IPS DF 6.9 (cell line): Measurements from ENCODE around the gene DNAH1.

Source experiments
- DNase-seq: peaks from one replicate; pipeline ENCODE4 v3.0.0-alpha.2; 2013; ENCODE audit warnings: low read depth, low spot score
- H3K27ac ChIP-seq: one replicate; pipeline ENCODE4 v1.5.1; 2013; ENCODE audit warnings: low read length, control low read depth
- H3K27me3 ChIP-seq: 2 replicates; pipeline ENCODE4 v1.6.1; 2013; ENCODE audit warnings: mild to moderate bottlenecking, low read length; ENCODE audit not compliant: control insufficient read depth, insufficient read depth
- H3K36me3 ChIP-seq: 2 replicates; pipeline ENCODE4 v1.6.1; 2013; ENCODE audit warnings: low read length; ENCODE audit not compliant: control insufficient read depth, insufficient read depth
- H3K4me1 ChIP-seq: 2 replicates; pipeline ENCODE4 v1.6.1; 2013; ENCODE audit warnings: low read length; ENCODE audit not compliant: control insufficient read depth, insufficient read depth
- H3K4me3 ChIP-seq: 2 replicates; pipeline ENCODE4 v1.5.1; 2013; ENCODE audit warnings: mild to moderate bottlenecking, low read length
- H3K9me3 ChIP-seq: 2 replicates; pipeline ENCODE4 v1.6.1; 2013; ENCODE audit warnings: low read length, inconsistent platforms; ENCODE audit not compliant: control insufficient read depth, insufficient read depth
- WGBS: extraction: QIAGEN DNeasy Blood & Tissue Kit; methylation state at CpG from one replicate; pipeline ENCODE4 v1.1.7; 2013; ENCODE audit warnings: mixed read lengths, missing lambda C conversion rate; ENCODE audit not compliant: insufficient read length, insufficient coverage; 5-methylcytosine and 5-hydroxymethylcytosine counted together

The DNAH1 gene

GRCh38 chr3:52381623-52382022 lies 65.5 kb downstream of the DNAH1 start:
- H3K27ac ChIP-seq = no peak overlapping the region
- DNase-seq = no peak
- H3K27me3 ChIP-seq = no peaks in the 10 kb centered on the region
- no peaks in the 10 kb centered on the region for H3K9me3 ChIP-seq
- WGBS = no CpG with 5 or more reads among the region's 18 CpGs
- no peak overlapping the region for H3K4me3 ChIP-seq
- peaks cover 2% of the 10 kb centered on the region; the same call in 1 of the 2 replicates for H3K4me1 ChIP-seq
- H3K36me3 ChIP-seq = no peaks in the 10 kb centered on the region; the same call in 1 of the 2 replicates

DNA sequence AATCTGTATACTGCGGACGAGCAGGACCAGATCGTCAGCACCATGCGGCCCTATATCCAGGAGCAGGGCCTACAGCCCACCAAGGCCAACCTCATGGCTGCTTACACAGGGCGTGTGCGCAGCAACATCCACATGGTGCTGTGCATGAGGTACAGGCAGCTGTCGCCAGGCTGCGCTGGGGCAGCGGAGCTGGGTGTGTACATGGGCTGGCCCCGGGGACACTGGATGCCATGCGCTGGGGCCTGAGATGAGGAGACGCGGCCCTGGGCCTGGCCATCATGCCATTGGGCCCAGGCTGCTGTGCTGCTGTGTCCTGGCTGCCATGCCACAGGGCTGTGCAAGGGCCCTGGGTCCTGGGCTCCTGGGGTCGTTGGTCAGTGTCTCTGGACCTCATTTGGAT lies 67.3 kb downstream of the DNAH1 start:
- Histone ChIP-seq H3K27me3 (no peaks in the 10 kb centered on the region), H3K27ac (no peak overlapping the region), H3K9me3 (no peaks in the 10 kb centered on the region), H3K4me1 (peaks cover 2% of the 10 kb centered on the region; the same call in 1 of the 2 replicates), H3K4me3 (no peak overlapping the region), H3K36me3 (no peaks in the 10 kb centered on the region; the same call in 1 of the 2 replicates)
- no peak for DNase-seq
- no CpG with 5 or more reads among the region's 14 CpGs for WGBS

DNA sequence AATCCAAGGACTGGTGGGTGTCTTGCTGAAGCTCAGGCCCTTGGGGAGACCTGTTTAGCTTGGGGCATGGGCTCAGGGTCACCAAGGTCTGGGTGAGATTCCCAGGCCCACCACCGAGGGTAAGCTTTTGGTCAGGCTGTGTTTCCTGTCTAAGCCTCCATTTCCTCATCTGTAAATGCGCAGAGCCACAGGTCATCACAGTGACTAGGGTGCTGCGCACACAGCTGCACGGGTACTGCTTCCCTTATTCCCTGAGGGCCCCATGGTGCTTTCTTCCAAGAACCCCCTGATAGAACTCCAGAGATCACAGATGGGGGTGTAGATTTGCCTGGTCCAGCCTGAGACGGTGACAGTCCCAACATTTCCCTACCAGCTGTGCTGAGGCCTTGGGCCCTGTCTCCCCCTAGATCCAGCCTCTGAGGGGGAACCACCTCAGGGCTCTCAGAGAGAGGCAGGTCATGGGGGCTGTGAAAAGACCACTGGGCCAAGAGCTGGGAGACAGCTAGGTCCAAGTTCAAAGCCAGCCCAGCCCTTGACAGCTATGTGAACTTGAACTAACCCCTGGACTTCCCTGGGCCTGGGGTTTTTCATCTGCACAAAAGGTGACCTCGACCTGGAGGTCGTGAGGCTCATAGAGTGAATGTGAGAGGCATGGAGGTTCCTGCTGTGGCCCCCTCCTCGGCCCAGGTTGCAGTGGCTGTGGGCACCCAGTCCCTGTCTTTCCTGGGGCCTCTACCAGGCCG lies 68.1 kb downstream of the DNAH1 start:
- no CpG with 5 or more reads among the region's 9 CpGs for WGBS

GRCh38 chr3:52385157-52385556 lies 69.0 kb downstream of the DNAH1 start:
- WGBS = no CpG with 5 or more reads among the region's 10 CpGs
- Histone ChIP-seq H3K4me1 (peaks cover 2% of the 10 kb centered on the region; the same call in 1 of the 2 replicates), H3K9me3 (no peaks in the 10 kb centered on the region), H3K36me3 (no peaks in the 10 kb centered on the region; the same call in 1 of the 2 replicates), H3K4me3 (no peak overlapping the region), H3K27me3 (no peaks in the 10 kb centered on the region), H3K27ac (no peak overlapping the region)
- peak; percentile 82 for DNase-seq

More for the DNA sequence above, 68.1 kb downstream of the DNAH1 start:
- Histone ChIP-seq H3K36me3 (no peaks in the 10 kb centered on the region; the same call in 1 of the 2 replicates), H3K9me3 (no peaks in the 10 kb centered on the region), H3K4me1 (peaks cover 2% of the 10 kb centered on the region; the same call in 1 of the 2 replicates), H3K4me3 (no peak overlapping the region), H3K27me3 (no peaks in the 10 kb centered on the region), H3K27ac (no peak overlapping the region)
- no peak for DNase-seq

DNA sequence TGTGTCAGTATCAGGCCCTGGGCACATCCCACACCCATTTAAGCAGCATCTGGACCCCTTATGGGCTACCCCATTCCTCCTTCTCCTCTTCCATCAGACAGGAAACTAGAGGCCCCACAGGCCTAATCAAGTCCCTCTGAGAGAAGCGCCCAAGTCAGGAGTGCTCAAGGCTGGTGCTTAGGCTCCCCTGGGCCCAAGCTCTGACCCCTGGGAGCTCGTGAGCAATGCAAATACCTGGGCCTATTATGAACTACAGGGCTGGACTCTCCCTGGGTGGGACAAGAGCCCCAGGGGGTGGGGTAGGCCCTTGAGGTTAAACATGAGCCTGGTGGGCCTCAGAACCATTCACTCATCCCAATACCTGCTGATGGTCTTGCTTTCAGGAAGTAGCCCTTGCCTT lies 71.4 kb downstream of the DNAH1 start:
- WGBS = no CpG with 5 or more reads among the region's 2 CpGs
- H3K36me3 ChIP-seq = no peaks in the 10 kb centered on the region; the same call in 1 of the 2 replicates
- DNase-seq = no peak
- H3K27me3 ChIP-seq = no peaks in the 10 kb centered on the region
- H3K4me1 ChIP-seq = peaks cover 2% of the 10 kb centered on the region; the same call in 1 of the 2 replicates
- no peaks in the 10 kb centered on the region for H3K9me3 ChIP-seq
- H3K4me3 ChIP-seq = no peak overlapping the region
- H3K27ac ChIP-seq = no peak overlapping the region

DNA sequence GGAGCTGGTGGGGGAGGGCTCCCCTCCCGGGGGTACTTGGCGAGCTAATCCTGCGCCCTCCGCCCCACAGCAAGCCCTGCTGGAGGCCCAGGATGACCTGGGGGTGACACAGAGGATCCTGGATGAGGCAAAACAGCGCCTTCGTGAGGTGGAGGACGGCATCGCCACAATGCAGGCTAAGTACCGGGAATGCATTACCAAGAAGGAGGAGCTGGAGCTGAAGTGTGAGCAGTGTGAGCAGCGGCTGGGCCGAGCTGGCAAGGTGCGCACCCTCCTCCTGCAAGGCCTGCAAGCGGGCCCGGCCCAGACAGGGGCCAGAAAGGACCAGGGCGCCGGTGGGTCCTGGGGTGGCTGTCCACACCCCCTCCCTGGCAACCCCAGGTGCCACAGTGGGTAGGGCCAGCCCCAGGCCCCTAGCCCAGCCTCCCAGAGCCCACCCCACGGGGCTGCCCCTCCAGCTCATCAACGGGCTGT lies 72.3 kb downstream of the DNAH1 start:
- H3K4me3 ChIP-seq = no peak overlapping the region
- H3K36me3 ChIP-seq = no peaks in the 10 kb centered on the region; the same call in 1 of the 2 replicates
- peaks cover 2% of the 10 kb centered on the region; the same call in 1 of the 2 replicates for H3K4me1 ChIP-seq
- no peaks in the 10 kb centered on the region for H3K27me3 ChIP-seq
- no peaks in the 10 kb centered on the region for H3K9me3 ChIP-seq
- WGBS = no CpG with 5 or more reads among the region's 18 CpGs
- DNase-seq = no peak
- H3K27ac ChIP-seq = no peak overlapping the region

- no peak overlapping the region for H3K27ac ChIP-seq
- no peaks in the 10 kb centered on the region for H3K9me3 ChIP-seq
- H3K4me3 ChIP-seq = no peak overlapping the region
- no peaks in the 10 kb centered on the region for H3K27me3 ChIP-seq
- no peak for DNase-seq
- WGBS = no CpG with 5 or more reads among the region's 9 CpGs
- H3K4me1 ChIP-seq = peaks cover 2% of the 10 kb centered on the region; the same call in 1 of the 2 replicates
- no peaks in the 10 kb centered on the region for H3K36me3 ChIP-seq
These were observed 72.8 kb downstream of the DNAH1 start for GRCh38 chr3:52388933-52389332.

- no CpG with 5 or more reads among the region's 12 CpGs for WGBS
- H3K4me3 ChIP-seq = no peak overlapping the region
- no peak for DNase-seq
- no peaks in the 10 kb centered on the region for H3K4me1 ChIP-seq
- no peaks in the 10 kb centered on the region for H3K27me3 ChIP-seq
- no peaks in the 10 kb centered on the region for H3K36me3 ChIP-seq
- no peaks in the 10 kb centered on the region for H3K9me3 ChIP-seq
- no peak overlapping the region for H3K27ac ChIP-seq
These were observed 75.0 kb downstream of the DNAH1 start for GRCh38 chr3:52391096-52391495.

GRCh38 chr3:52392216-52392930 lies 76.3 kb downstream of the DNAH1 start:
- no peak overlapping the region for H3K27ac ChIP-seq
- H3K4me1 ChIP-seq = no peaks in the 10 kb centered on the region
- H3K36me3 ChIP-seq = no peaks in the 10 kb centered on the region
- WGBS = no CpG with 5 or more reads among the region's 16 CpGs
- no peak for DNase-seq
- H3K27me3 ChIP-seq = no peaks in the 10 kb centered on the region
- H3K9me3 ChIP-seq = no peaks in the 10 kb centered on the region
- H3K4me3 ChIP-seq = no peak overlapping the region

- no peaks in the 10 kb centered on the region for H3K9me3 ChIP-seq
- H3K4me3 ChIP-seq = no peak overlapping the region
- H3K27me3 ChIP-seq = no peaks in the 10 kb centered on the region
- H3K36me3 ChIP-seq = no peaks in the 10 kb centered on the region
- no peak overlapping the region for H3K27ac ChIP-seq
- no peak for DNase-seq
- H3K4me1 ChIP-seq = no peaks in the 10 kb centered on the region
- no CpG with 5 or more reads among the region's 18 CpGs for WGBS
These were observed 77.2 kb downstream of the DNAH1 start for GRCh38 chr3:52393131-52393807.
